GM23338 (cell line): ENCODE data around the gene MAP4K3. TPM values are rescaled to one million over a fixed set of nuclear protein-coding genes. Genes with fewer than 3 reads are reported as not detected.

ENCODE experiments used
- ATAC-seq: fragments of 200-7000 bp; cut with Tn5 transposase; 3 replicates; pipeline ENCODE4 v1.9.1; 2020
- DNase-seq: peaks from one replicate; pipeline ENCODE4 v3.0.0-alpha.2; 2015; ENCODE audit warnings: low spot score
- H2AFZ ChIP-seq: fragments of 200-600 bp; sonication (generic); 2 replicates; pipeline ENCODE4 v1.8.0; 2016; ENCODE audit warnings: antibody characterized with exemption, mild to moderate bottlenecking, moderate library complexity
- H3F3A ChIP-seq: fragments of 200-600 bp; sonication (generic); replicated peaks from 2 replicates; pipeline ENCODE4 v1.8.0; 2017; ENCODE audit warnings: antibody characterized with exemption, mixed run types, low read depth
- H3K27ac ChIP-seq: fragments of 200-600 bp; sonication (generic); 2 replicates; pipeline ENCODE4 v1.6.1; 2016; ENCODE audit warnings: low read depth
- H3K27me3 ChIP-seq: fragments of 200-600 bp; sonication (generic); 2 replicates; pipeline ENCODE4 v1.8.0; 2016; ENCODE audit warnings: mild to moderate bottlenecking, mixed run types, moderate library complexity; ENCODE audit not compliant: insufficient read depth
- H3K36me3 ChIP-seq: fragments of 200-600 bp; sonication (generic); 2 replicates; pipeline ENCODE4 v1.8.0; 2016; ENCODE audit warnings: mild to moderate bottlenecking; ENCODE audit not compliant: insufficient read depth
- H3K4me1 ChIP-seq: fragments of 200-600 bp; sonication (generic); 2 replicates; pipeline ENCODE4 v1.8.0; 2016; ENCODE audit warnings: mild to moderate bottlenecking, moderate library complexity; ENCODE audit not compliant: insufficient read depth
- H3K4me2 ChIP-seq: fragments of 200-600 bp; sonication (generic); 2 replicates; pipeline ENCODE4 v1.7.1; 2017; ENCODE audit warnings: mixed run types
- H3K4me3 ChIP-seq: fragments of 200-600 bp; sonication (generic); 2 replicates; pipeline ENCODE4 v1.6.1; 2016; ENCODE audit warnings: mixed run types
- H3K79me2 ChIP-seq: fragments of 200-600 bp; sonication (generic); replicated peaks from 2 replicates; pipeline ENCODE4 v1.8.0; 2017; ENCODE audit warnings: mild to moderate bottlenecking; ENCODE audit not compliant: insufficient read depth
- H3K9me2 ChIP-seq: fragments of 200-600 bp; sonication (generic); 2 replicates; pipeline ENCODE4 v1.8.0; 2017; ENCODE audit not compliant: insufficient read depth
- H4K20me1 ChIP-seq: fragments of 200-600 bp; sonication (generic); replicated peaks from 2 replicates; pipeline ENCODE4 v1.8.0; 2017; ENCODE audit warnings: mild to moderate bottlenecking; ENCODE audit not compliant: insufficient read depth
- H3K27ac Mint-ChIP-seq: 2 replicates; pipeline ENCODE4 v1.8.0; 2020; ENCODE audit warnings: inconsistent platforms, mild to moderate bottlenecking, moderate library complexity, mixed read lengths
- H3K27me3 Mint-ChIP-seq: 3 replicates; pipeline ENCODE4 v1.8.0; 2022; ENCODE audit warnings: low read depth, mild to moderate bottlenecking, moderate library complexity, mixed read lengths, inconsistent platforms; ENCODE audit not compliant: insufficient read depth, poor library complexity
- H3K36me3 Mint-ChIP-seq: 3 replicates; pipeline ENCODE4 v1.8.0; 2021; ENCODE audit warnings: low read depth, mild to moderate bottlenecking, inconsistent platforms, moderate library complexity, mixed read lengths
- H3K4me1 Mint-ChIP-seq: 3 replicates; pipeline ENCODE4 v1.8.0; 2020; ENCODE audit warnings: mild to moderate bottlenecking, inconsistent platforms, mixed read lengths
- H3K4me3 Mint-ChIP-seq: 3 replicates; pipeline ENCODE4 v1.8.0; 2021; ENCODE audit warnings: moderate library complexity, mild to moderate bottlenecking, inconsistent platforms, mixed read lengths
- H3K9me3 Mint-ChIP-seq: 3 replicates; pipeline ENCODE4 v1.8.0; 2020; ENCODE audit warnings: moderate library complexity, mild to moderate bottlenecking, inconsistent platforms, mixed read lengths
- CREB1 ChIP-seq: fragments of 250-450 bp; sonication (Bioruptor Pico); IDR thresholded peaks from 2 replicates; pipeline ENCODE4 v1.5.0; 2020; ENCODE audit warnings: low read depth, mild to moderate bottlenecking, moderate library complexity
- EZH2 ChIP-seq: fragments of 200-600 bp; sonication (generic); IDR thresholded peaks from one replicate; pipeline ENCODE4 v1.8.0; 2017; ENCODE audit warnings: antibody characterized with exemption, mild to moderate bottlenecking, low read depth; ENCODE audit not compliant: unreplicated experiment
- EZH2phosphoT487 ChIP-seq: fragments of 200-600 bp; sonication (generic); IDR thresholded peaks from one replicate; pipeline ENCODE4 v1.8.1; 2018; ENCODE audit warnings: antibody characterized with exemption; ENCODE audit not compliant: unreplicated experiment
- JUNB ChIP-seq: IDR thresholded peaks from one replicate; pipeline ENCODE4 v1.6.1; 2016; ENCODE audit warnings: antibody characterized with exemption; ENCODE audit not compliant: unreplicated experiment
- POLR2AphosphoS5 ChIP-seq: IDR thresholded peaks from 2 replicates; pipeline ENCODE4 v1.6.1; 2016; ENCODE audit warnings: antibody characterized with exemption, low read depth
- STAT1 ChIP-seq: IDR thresholded peaks from one replicate; pipeline ENCODE4 v1.6.1; 2016; ENCODE audit warnings: antibody characterized with exemption; ENCODE audit not compliant: unreplicated experiment
- ZNF114 ChIP-seq: fragments of 250-450 bp; sonication (Bioruptor Pico); IDR thresholded peaks from 2 replicates; pipeline ENCODE4 v1.5.0; 2020; ENCODE audit warnings: mild to moderate bottlenecking, moderate library complexity
- ZNF331 ChIP-seq: fragments of 250-450 bp; sonication (Bioruptor Pico); IDR thresholded peaks from 2 replicates; pipeline ENCODE4 v1.5.0; 2020; ENCODE audit warnings: low read depth, mild to moderate bottlenecking, moderate library complexity
- polyA plus RNA-seq: library from polyadenylated mRNA; unstranded; fragments of >200 nt; fragmentation: Nextera tagmentation; extraction: Ambion mirVana; gene quantifications from 2 replicates; pipeline ENCODE4 v1.2.1, GENCODE V29; 2016
- total RNA-seq: library from RNA; depleted of rRNA; stranded (reverse); fragments of >200 nt; shearing (Covaris generic); gene quantifications from 2 replicates; pipeline ENCODE4 v1.2.3, GENCODE V29; 2014
- TF ChIP-seq, protein P1 (sequence below): fragments of 250-450 bp; sonication (Bioruptor Pico); IDR thresholded peaks from 2 replicates; pipeline ENCODE4 v1.5.0; 2020; ENCODE audit warnings: mild to moderate bottlenecking, moderate library complexity
- TF ChIP-seq, protein P2 (sequence below): IDR thresholded peaks from one replicate; pipeline ENCODE4 v1.6.1; 2018; ENCODE audit warnings: antibody characterized with exemption; ENCODE audit not compliant: unreplicated experiment
- TF ChIP-seq, protein P3 (sequence below), 2 experiments: fragments of 200-600 bp in 1 of 2; sonication (generic) in 1 of 2; conservative IDR thresholded peaks; 2 replicates each; pipeline versions ENCODE4 v1.5.1 to v1.6.1; 2016 to 2017; ENCODE audit warnings: antibody characterized with exemption in 2 of 2, low read depth in 2 of 2, mild to moderate bottlenecking in 2 of 2, moderate library complexity in 1 of 2

MAP4K3 gene
- total and polyA plus RNA-seq, 2 experiments from 2014 or later, result 33.0 to 90.7 TPM

DNA sequence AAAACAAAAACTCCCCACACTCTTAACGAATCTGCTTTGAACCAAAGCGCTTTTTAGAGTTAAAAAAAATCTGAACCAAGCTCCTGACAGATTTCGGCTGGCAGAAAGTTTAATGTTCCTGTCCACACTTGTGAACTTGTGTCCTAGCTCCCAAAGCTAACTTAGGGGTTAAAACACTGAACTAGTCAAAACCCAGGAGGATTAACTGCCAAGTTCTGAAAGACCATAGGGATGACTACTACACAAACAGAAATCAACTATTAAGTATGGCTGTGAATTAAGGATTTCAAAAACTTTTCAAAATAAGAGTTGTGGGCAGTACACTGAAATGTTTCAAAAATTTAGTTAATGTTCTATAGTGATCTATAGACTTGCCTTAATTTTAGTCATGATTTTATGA, 167.1 kb downstream of the MAP4K3 start:
- Histone ChIP-seq H2AFZ (no peak overlapping the region), H3K27ac (no peak overlapping the region), H3K4me3 (no peak overlapping the region), H3K27me3 (no peaks in the 10 kb centered on the region), H3K36me3 (peaks cover 27% of the 10 kb centered on the region; the same call in 1 of the 2 replicates), H3F3A (no peaks in the 10 kb centered on the region), H3K4me1 (no peaks in the 10 kb centered on the region), H3K79me2 (no peaks in the 10 kb centered on the region), H3K4me2 (no peak overlapping the region), H3K9me2 (no peaks in the 10 kb centered on the region), H4K20me1 (no peaks in the 10 kb centered on the region)
- Mint-ChIP-seq H3K27me3 (no peaks in the 10 kb centered on the region), H3K9me3 (no peaks in the 10 kb centered on the region), H3K27ac (no peak overlapping the region), H3K36me3 (peaks cover 16% of the 10 kb centered on the region), H3K4me3 (no peak overlapping the region), H3K4me1 (peaks cover 9% of the 10 kb centered on the region)
- TF ChIP-seq EZH2phosphoT487 (no peak), CREB1 (CRISPR knock-in tag) (no peak)
- DNase-seq (no peak), ATAC-seq (no peak)

DNA sequence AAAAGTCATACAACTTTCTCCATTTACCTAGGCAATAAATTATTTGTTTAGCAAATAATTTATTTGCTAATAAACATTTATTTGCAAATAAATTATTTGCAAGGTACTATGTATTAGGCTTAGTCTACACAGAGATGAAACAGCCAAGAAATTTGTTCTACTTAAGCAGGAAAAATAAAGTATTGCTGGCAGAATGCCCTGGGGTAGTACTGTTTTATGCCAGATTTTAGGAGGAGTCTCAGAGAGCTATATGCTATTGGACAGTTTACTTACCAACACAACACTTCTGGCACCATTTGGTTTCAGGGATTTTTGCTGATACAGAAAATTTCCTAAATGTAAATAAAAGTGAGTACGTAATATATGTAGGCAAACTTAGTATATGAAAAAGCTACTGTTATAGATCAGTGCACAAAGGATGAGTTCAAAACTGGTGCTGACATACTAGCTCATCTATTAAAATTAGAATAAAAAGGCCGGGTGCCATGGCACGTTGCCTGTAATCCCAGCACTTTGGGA, 170.1 kb downstream of the MAP4K3 start:
- no peak overlapping the region for H3K4me2 ChIP-seq
- no peaks in the 10 kb centered on the region for H4K20me1 ChIP-seq
- no peak overlapping the region for H3K27ac Mint-ChIP-seq
- no peaks in the 10 kb centered on the region for H3K4me1 ChIP-seq
- H3K9me3 Mint-ChIP-seq, result no peaks in the 10 kb centered on the region
- peaks cover 3% of the 10 kb centered on the region; the same call in 1 of the 2 replicates for H3F3A ChIP-seq
- H3K4me1 Mint-ChIP-seq, result peaks cover 9% of the 10 kb centered on the region
- ATAC-seq (no peak), DNase-seq (no peak)
- no peaks in the 10 kb centered on the region for H3K27me3 ChIP-seq
- H3K79me2 ChIP-seq, result no peaks in the 10 kb centered on the region
- no peak overlapping the region for H3K4me3 Mint-ChIP-seq
- no peak overlapping the region for H3K4me3 ChIP-seq
- H2AFZ ChIP-seq, result no peak overlapping the region
- peaks cover 16% of the 10 kb centered on the region; the same call in 1 of the 2 replicates for H3K36me3 ChIP-seq
- H3K36me3 Mint-ChIP-seq, result peaks cover 9% of the 10 kb centered on the region; the same call in 1 of the 3 replicates
- H3K9me2 ChIP-seq, result no peaks in the 10 kb centered on the region
- no peaks in the 10 kb centered on the region for H3K27me3 Mint-ChIP-seq
- no peak overlapping the region for H3K27ac ChIP-seq
- TF ChIP-seq POLR2AphosphoS5, result no peak
- TF ChIP-seq CREB1 (CRISPR knock-in tag), result no peak
- no peak for TF ChIP-seq JUNB
- TF ChIP-seq, protein P1, sequence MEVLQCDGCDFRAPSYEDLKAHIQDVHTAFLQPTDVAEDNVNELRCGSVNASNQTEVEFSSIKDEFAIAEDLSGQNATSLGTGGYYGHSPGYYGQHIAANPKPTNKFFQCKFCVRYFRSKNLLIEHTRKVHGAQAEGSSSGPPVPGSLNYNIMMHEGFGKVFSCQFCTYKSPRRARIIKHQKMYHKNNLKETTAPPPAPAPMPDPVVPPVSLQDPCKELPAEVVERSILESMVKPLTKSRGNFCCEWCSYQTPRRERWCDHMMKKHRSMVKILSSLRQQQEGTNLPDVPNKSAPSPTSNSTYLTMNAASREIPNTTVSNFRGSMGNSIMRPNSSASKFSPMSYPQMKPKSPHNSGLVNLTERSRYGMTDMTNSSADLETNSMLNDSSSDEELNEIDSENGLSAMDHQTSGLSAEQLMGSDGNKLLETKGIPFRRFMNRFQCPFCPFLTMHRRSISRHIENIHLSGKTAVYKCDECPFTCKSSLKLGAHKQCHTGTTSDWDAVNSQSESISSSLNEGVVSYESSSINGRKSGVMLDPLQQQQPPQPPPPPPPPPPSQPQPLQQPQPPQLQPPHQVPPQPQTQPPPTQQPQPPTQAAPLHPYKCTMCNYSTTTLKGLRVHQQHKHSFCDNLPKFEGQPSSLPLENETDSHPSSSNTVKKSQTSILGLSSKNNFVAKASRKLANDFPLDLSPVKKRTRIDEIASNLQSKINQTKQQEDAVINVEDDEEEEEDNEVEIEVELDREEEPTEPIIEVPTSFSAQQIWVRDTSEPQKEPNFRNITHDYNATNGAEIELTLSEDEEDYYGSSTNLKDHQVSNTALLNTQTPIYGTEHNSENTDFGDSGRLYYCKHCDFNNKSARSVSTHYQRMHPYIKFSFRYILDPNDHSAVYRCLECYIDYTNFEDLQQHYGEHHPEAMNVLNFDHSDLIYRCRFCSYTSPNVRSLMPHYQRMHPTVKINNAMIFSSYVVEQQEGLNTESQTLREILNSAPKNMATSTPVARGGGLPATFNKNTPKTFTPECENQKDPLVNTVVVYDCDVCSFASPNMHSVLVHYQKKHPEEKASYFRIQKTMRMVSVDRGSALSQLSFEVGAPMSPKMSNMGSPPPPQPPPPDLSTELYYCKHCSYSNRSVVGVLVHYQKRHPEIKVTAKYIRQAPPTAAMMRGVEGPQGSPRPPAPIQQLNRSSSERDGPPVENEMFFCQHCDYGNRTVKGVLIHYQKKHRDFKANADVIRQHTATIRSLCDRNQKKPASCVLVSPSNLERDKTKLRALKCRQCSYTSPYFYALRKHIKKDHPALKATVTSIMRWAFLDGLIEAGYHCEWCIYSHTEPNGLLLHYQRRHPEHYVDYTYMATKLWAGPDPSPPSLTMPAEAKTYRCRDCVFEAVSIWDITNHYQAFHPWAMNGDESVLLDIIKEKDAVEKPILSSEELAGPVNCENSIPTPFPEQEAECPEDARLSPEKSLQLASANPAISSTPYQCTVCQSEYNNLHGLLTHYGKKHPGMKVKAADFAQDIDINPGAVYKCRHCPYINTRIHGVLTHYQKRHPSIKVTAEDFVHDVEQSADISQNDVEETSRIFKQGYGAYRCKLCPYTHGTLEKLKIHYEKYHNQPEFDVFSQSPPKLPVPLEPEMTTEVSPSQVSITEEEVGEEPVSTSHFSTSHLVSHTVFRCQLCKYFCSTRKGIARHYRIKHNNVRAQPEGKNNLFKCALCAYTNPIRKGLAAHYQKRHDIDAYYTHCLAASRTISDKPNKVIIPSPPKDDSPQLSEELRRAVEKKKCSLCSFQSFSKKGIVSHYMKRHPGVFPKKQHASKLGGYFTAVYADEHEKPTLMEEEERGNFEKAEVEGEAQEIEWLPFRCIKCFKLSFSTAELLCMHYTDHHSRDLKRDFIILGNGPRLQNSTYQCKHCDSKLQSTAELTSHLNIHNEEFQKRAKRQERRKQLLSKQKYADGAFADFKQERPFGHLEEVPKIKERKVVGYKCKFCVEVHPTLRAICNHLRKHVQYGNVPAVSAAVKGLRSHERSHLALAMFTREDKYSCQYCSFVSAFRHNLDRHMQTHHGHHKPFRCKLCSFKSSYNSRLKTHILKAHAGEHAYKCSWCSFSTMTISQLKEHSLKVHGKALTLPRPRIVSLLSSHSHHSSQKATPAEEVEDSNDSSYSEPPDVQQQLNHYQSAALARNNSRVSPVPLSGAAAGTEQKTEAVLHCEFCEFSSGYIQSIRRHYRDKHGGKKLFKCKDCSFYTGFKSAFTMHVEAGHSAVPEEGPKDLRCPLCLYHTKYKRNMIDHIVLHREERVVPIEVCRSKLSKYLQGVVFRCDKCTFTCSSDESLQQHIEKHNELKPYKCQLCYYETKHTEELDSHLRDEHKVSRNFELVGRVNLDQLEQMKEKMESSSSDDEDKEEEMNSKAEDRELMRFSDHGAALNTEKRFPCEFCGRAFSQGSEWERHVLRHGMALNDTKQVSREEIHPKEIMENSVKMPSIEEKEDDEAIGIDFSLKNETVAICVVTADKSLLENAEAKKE (CRISPR knock-in tag), result no peak
- TF ChIP-seq ZNF331 (CRISPR knock-in tag), result no peak
- TF ChIP-seq STAT1, result no peak
- TF ChIP-seq, protein P2, sequence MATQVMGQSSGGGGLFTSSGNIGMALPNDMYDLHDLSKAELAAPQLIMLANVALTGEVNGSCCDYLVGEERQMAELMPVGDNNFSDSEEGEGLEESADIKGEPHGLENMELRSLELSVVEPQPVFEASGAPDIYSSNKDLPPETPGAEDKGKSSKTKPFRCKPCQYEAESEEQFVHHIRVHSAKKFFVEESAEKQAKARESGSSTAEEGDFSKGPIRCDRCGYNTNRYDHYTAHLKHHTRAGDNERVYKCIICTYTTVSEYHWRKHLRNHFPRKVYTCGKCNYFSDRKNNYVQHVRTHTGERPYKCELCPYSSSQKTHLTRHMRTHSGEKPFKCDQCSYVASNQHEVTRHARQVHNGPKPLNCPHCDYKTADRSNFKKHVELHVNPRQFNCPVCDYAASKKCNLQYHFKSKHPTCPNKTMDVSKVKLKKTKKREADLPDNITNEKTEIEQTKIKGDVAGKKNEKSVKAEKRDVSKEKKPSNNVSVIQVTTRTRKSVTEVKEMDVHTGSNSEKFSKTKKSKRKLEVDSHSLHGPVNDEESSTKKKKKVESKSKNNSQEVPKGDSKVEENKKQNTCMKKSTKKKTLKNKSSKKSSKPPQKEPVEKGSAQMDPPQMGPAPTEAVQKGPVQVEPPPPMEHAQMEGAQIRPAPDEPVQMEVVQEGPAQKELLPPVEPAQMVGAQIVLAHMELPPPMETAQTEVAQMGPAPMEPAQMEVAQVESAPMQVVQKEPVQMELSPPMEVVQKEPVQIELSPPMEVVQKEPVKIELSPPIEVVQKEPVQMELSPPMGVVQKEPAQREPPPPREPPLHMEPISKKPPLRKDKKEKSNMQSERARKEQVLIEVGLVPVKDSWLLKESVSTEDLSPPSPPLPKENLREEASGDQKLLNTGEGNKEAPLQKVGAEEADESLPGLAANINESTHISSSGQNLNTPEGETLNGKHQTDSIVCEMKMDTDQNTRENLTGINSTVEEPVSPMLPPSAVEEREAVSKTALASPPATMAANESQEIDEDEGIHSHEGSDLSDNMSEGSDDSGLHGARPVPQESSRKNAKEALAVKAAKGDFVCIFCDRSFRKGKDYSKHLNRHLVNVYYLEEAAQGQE, result no peak
- TF ChIP-seq, protein P3, sequence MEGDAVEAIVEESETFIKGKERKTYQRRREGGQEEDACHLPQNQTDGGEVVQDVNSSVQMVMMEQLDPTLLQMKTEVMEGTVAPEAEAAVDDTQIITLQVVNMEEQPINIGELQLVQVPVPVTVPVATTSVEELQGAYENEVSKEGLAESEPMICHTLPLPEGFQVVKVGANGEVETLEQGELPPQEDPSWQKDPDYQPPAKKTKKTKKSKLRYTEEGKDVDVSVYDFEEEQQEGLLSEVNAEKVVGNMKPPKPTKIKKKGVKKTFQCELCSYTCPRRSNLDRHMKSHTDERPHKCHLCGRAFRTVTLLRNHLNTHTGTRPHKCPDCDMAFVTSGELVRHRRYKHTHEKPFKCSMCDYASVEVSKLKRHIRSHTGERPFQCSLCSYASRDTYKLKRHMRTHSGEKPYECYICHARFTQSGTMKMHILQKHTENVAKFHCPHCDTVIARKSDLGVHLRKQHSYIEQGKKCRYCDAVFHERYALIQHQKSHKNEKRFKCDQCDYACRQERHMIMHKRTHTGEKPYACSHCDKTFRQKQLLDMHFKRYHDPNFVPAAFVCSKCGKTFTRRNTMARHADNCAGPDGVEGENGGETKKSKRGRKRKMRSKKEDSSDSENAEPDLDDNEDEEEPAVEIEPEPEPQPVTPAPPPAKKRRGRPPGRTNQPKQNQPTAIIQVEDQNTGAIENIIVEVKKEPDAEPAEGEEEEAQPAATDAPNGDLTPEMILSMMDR (conservative IDR thresholded peaks at IDR 0.05; ENCODE audit: low read depth in 2 of 2), result no peak
- no peak for TF ChIP-seq ZNF114 (CRISPR knock-in tag)
- no peak for TF ChIP-seq EZH2
